ENCODE measurements around the gene SMAD1.

Gene SMAD1

DNA sequence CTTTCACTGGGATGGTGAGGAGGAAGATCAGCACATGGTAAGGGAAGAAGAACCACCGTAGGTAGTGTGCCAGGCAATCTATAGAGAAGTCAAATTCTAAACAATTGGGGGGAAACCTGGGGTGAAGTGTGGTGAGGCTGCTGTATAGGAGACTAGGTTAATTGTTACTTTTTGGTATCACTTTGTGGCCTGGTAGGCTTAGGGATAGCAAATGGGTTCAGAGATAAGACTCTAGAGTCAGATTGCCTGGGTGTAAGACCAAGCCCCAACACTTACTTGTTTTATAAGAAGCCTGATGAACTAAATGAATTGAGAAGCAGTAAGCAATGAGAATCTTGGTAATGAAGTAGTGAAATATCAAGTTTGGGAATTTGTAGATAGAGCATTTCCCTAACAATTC lies 8.7 kb downstream of the SMAD1 start:
- no peak for DNase-seq

DNA sequence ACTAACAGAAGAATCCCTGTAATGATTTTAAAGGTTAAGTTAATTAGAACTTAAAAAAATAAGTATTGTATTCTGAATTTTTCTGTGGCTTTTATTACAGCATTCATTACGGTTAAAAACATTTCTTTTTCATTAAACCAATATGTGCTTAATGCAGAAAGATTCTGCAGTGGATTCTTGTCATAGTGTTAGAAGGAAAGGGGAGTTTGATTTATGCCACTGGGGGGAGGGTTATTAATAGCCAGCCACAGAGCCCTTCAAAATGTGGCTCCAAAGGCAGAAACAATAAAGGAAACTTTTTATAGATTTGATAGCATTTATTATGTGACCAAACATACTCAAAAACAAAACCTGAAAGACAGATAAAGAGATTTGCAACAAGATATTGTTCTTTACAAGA lies 9.1 kb downstream of the SMAD1 start:
- DNase-seq: no peak

DNA sequence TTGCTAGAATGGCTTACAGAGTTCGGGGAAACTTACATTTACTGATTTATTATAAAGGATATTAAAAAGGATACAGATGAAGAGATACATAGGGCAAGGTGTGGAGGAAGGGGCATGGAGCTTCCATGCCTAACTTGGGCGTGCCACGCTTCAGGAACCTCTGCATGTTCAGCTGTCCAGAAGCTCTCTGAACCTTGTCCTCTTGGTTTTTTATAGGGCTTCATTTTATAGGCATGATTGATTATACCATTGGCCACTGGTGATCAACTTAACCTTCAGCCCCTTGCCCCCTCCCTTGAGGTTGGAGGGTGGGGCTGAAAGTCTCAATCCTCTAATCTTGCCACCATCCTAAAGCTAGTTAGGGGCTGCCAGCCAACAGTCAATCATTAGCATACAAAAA lies 10.7 kb downstream of the SMAD1 start:
- DNase-seq: no peak

DNA sequence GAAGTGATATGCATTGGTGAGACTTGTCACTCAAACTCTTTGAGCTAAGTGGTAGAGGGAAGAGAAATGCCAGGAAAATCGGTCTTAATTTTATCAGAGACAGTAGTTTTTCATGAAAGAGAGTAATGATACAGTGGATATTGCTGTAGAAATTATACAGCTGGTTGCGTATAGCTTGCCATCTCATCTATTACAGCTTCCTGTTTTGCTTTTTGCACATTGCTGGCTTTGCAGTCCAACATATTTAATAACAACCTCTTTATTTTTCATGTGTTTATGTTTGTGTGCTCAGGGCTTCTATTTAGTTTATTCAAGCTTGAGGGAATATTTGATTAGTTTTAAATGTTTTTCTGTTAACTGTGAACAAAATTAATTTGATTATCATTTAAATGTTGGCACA lies 11.5 kb downstream of the SMAD1 start:
- DNase-seq: no peak

DNA sequence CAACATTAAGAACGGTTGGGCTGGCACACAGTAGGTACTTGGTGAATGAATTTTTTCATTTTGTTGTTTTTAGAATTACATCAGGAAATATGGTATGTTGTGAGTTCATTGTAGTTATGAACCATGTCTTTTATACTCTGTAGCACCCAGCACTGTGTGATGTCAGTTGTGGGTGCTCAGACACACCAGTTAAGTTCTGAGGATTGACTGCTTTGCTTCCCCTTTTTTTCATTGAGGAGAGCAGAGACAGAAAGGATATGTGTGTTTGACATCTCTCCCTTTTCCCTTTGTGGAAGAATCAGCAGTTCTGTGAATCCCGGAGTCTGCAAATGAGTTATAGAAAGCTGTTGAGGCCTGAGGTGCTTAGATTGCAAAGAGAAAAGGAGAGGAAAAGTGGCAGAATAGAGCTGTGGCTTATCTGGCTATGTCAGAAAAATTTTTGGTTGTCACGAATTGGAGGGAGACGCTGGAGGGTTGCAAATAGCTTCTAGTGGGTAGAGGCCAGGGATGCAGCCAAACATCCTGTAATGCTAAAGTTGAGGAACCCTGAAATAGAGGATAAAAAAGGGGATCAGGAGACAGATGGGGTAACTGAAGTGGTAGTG lies 13.1 kb downstream of the SMAD1 start:
- DNase-seq: no peak

DNA sequence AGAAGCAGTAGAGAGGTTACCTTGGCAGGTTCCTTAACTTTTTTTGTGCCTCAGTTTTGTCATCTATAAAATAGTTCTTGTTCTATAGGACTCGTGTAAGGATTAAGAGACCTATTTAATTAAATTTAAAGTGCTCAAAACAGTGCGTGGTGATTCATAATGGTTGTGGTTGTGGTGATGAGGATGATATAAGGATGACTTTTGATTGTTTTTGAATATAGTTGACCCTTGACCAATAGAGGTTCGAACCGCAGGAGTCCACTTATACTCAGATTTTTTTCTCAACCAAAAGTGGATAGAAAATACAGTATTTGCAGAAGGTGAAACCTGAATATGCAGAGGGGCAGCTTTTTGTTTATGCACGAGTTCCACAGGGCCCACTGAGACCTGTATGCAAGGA lies 14.6 kb downstream of the SMAD1 start:
- DNase-seq: no peak

DNA sequence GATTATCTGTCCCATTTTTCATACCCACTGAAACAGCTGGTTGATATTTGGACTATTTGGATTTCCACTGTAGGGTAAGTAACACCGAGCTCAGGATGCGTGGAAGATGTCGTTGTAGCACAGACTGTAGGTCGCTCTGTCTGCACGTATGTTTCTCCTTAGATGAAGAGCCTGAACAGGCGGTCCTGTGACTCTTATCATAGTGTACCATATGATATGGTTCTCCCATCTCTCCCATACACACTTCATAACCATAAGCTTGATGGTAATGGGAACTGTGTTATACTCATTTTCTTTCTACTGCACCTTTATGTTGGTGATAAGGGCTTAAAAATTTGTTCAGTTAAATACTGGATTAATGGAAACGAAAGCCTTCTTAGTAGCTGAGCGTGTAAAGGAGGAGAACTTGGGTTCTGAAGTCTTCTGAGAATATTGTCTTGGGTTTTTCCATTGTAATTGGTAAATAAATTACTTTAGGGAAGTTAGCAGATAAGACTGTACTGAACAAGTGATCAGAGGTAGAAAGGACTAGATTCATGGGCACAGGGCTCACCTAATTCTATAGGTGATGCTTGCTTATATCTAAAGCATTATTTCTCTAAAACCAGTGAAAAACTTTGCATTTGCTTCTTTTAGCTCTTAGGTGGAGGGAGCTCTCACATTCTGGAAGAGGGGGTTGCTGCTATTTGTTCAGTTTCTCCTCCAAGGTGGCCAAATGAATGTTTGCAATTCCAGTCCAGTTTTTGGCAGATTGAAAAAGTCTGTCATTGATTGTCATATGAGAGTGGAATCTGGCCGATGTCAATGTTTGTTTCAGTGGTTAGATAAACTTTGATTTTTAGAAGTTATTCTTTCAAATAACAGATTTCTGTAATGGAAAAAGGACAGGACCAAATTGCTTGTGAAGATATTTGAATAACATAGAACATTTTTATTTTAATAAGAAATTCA lies 15.8 kb downstream of the SMAD1 start:
- no peak for DNase-seq

DNA sequence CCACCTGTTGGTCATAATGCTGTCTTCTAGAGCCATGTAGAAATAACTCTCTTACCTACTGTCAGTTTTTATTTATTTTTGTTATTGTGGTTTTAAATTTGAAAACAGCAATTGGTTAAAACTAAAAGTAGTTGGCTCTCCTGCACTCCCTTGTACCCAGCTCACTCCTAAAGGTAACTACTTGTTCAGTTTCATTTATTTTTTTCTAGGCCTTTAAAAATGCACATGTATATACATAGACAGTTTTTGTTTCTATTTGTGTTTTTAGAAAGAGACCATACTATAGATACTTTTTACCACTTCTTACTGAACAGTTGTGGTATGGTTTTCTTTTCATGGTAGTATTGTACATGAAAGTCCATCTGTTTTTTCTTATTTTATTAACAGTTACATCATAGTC lies 16.8 kb downstream of the SMAD1 start:
- no peak for DNase-seq

DNA sequence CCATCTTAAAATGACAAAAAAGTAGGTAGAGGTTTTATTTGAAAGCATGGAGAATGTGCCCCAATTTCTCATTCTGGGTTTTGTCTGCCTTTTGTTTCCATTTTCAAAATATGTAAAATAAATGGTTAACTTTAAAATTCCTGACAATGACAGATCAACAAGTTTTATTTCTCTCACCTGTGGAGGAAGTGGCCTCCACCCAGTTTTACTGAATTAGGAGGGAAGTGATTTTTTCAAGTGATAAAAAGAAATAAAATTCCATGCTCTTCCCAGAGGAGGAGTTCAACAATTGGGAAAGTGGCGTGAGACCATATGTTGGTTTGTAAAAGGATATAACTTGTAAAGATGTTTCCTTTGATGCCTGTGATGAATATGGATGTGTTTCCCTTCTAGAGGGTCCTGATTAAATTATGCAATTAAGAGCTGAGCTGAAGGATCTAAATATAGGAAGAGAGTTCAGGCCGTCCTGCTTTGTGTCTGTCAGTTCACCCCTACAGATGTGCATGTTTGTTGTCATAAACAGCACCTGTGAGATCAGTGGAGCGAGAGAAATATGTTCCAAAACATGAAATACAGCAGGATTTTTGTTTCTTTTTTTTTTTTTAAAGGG lies 19.5 kb downstream of the SMAD1 start:
- no peak for DNase-seq

DNA sequence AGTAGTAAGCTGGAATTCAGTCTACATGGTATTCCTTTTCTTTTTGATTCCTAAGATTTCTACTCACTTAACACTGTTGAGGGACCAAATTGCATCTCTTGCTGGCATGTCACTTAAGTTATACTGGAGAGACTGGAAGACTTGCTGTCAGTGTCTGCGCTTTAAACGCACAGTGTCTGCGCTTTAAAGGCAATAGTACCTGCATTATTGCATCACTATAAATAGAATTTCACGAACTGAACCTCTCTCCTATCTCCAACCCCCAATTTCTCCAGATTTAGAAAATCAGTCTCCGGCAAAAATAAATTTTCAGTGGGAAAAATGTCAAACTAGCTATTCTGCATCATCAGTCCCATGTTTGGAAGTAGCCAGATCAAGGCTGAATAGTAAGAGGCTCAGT lies 21.2 kb downstream of the SMAD1 start:
- no peak for DNase-seq

DNA sequence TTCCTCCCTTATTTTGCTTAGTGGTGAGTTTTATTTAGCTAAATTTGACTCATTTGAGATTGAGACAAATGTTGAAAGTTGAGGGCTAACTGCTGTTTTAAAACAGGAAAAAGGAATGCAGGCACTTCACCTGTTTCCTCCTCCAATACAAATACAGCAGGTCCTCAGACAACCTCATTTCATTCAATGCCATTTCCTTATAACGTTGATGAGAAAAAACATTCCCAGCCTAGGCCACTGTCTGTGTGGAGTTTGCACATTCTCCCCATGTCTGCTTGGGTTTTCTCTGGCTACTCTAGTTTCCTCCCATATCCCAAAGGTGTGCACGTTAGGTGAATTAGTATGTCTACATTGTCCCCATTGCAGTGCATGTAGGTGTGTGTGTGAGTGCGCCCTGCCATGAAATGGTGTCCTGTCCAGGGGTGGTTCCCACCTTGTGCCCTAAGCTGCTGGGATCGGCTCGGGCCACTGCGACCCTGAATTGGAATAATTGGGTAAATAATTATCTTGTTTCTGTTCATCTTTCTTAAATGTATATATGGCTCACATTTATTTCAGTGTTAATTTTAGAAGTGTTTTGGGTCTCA lies 21.9 kb downstream of the SMAD1 start:
- no peak for DNase-seq

DNA sequence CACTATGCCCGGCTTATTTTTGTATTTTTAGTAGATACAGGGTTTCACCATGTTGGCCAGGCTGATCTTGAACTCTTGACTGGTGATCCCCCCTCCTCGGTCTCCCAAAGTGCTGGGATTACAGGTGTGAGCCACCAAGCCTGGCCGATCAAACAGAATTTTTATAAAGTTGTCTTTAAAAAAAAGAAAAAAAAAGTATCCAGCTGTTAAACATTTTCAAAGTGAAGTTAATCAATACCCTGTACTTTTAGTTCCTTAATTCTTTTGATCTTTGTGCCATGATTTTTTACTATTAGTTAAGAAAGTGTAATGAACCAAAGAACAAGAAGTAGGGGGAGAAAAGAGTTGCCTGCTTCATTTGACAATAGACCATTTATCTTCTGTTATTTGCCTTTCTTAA lies 24.3 kb downstream of the SMAD1 start:
- DNase-seq: no peak

DNA sequence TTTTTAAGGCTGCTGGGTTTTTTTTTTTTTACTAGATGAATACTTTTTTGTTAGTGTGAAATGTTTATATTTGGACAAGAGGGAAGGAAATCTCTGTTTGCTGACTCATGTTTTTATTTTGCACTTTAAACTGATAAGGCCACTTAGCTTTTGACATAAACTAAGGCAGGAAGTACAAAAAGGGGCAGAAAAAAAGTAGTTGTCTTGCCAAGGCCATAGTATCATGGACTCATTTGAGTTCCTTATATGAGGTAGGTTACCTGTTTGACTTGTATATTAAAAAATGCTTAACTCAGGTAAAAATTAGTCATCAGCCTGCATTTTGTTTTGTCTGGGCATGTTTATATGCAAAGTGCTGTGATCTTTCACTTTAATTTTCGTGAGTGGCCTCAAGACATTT lies 26.0 kb downstream of the SMAD1 start:
- DNase-seq: no peak

DNA sequence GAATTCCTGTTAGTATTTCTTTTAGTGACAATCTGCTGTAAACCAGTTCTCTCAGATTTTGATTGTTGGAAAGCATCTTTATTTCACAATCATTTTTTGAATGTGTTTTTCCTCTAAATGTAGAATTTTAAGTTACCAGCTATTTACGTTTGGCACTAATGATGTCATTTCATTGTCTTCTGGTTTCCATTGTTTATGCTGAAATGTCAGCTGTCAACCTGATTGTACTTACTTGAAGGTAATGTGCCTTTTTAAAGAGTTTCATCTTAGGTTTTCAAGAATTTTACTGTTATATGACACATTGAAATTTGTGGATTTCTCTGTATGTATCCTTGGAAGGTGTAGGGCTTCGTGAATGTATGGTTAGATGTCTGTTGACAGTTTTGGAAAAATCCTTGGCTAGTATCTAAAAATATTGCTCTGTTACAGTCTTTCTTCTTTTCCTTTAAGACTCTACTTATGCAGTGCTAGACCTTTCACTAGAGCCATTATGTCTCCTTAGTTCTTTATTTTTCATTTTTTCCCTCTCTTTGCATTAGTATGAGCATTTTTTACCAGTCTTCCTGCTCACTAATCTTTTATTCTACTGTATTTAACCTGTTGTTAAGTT lies 30.4 kb downstream of the SMAD1 start:
- DNase-seq: no peak

DNA sequence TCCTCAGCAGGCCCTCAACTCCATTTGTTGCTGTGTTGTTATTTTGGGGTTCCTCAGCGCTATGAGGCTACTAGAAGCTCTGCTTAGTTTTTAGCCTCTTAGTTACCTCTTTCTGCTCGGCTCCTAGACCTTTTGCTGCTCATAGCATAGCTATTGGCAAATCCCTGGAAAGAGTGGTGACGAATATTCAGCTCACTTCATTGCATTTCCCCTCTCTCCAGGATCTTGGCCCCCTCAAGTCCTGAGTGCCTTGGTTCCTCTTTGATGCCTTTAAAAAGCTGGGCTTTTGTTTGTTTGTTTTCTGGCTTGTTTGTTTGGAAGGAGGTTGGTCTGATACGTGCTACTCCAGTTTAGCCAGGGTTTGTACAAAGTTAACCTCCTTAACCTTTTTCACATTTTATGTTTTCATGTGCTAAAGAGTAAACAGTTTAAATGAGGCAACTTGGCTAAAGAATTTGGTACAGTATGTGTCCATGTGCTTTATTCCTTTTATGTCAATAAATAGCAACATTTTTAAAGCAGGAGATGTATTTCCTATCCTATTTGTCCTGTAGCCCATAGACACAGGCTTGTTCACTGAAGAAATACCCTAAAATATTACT lies 31.5 kb downstream of the SMAD1 start:
- no peak for DNase-seq

DNA sequence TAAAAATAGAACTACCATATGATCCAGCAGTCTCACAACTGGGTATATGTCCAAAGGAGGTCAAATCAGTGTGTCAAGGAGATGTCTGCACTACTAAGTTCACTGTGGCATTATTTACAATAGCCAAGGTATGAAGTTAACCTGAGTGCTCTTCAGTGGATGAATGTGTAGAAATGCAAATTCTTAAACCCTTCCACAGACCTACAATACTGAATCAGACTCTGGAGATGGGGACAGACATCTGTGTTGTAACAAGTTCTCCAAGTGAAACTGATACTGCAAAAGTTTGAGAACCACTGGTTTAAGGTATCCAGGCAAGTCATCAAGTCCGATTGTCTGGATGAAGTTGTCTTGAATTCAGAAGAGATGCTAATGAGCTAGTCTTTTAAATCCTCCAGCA lies 38.5 kb downstream of the SMAD1 start:
- no peak for DNase-seq

DNA sequence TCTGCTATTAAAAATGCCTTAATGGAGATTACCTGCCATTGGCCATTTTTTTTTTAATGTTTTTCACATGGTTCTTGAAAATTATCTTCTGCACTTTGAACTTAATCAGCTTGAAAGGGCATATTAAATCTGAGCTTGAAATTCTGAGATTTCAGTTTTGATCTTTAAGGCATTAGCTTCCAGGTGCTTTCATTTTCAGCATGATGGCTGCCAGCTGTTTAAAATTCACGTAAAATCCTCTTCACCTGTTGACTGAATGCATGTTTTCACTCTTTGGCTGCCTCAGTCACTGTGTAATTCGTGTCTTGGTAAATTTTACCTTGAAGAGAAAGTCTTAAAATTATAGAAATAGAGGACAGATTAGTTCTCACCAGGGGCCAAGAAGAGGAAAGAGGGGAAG lies 39.6 kb downstream of the SMAD1 start:
- DNase-seq: no peak

DNA sequence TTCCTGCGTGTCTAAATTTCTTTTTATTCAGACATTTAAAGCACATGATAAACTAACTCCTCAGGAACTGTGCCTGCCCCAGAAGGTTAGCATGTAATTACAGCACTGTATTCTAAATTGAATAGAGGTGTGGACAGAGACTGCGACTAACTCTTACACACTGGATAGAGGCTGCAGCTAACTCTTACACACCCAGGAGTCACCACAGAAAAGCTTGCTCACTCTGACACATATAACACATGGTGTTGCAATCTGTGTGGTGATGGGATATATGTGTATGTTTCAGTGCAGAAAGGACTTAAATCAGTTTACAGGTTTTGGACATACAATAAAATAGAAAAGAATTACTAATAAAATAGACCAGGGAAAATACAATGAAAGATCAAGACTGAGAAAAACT lies 41.5 kb downstream of the SMAD1 start:
- DNase-seq: no peak

DNA sequence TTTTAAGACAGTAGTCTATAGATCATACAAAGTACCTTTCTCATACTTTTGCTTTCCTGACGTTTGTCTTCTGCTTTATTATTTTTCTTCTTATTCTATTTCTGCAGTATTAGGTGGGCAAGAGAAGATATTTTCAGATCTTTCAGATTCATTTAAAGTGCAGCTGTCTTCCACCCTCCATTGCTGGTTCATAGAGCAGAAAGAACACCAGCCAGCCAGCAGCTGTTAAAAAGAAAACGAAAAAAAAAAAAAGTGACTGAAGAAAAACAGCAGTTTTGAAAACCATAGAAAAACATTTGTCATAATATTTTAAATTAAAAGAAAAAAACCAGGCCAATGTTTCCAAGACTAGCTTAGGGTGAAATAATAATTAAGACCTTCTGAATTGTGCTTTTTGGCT lies 42.9 kb downstream of the SMAD1 start:
- DNase-seq: no peak

DNA sequence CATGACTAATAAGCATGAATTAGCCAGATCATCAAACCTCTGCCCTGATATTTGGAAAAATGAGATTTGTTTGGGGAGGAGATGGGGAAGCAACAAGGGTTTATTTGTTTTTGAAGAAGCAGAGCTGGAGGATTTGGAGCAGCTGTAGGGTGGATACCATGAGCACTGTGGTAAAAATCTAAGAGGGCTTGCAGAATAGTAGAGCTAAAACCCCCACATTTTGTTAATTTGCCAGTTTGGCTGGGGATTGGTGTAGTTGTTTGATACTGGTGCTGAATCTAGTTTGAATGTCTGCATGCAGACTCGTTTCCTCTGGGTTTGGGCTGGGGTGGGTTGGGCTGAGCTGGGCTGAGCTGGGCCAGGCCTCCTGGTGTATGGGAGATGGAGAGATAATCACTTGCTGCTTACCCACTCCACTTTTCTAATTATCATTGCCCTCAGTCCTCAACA lies 43.7 kb downstream of the SMAD1 start:
- no peak for DNase-seq

DNA sequence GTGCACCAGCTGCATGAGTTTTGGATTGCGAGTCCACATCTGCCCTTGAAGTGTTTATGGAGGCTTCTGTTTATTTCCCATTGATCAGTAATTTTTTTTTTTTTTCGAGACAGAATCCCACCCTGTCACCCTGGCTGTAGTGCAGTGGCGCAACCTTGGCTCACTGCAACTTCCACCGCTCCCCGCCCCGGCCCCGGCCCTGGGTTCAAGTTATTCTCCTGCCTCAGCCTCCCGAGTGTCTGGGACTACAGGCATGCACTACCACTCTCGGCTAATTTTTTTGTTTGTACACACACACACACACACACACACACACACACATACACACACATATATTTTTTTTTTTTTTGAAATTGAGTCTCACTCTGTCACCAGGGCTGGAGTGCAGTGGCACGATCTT lies 46.1 kb downstream of the SMAD1 start:
- no peak for DNase-seq

DNA sequence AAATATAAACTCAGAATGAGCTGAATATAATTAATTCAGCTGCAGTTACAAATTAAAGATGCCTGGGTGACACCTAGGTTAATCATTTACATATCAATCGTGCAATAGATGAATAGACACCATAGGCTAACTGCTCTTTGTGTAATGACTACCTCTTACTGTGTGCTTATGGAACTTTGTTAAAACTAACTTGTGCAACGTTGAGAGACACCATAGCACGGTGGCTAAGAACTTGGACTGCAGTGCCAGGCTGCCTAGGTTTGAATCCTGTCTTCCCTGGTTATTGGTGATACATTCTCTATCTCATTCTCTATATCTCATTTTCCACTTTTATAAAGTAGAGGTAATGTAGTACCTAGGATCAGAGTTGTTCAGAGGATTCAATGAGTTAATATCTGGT lies 46.9 kb downstream of the SMAD1 start:
- no peak for DNase-seq

DNA sequence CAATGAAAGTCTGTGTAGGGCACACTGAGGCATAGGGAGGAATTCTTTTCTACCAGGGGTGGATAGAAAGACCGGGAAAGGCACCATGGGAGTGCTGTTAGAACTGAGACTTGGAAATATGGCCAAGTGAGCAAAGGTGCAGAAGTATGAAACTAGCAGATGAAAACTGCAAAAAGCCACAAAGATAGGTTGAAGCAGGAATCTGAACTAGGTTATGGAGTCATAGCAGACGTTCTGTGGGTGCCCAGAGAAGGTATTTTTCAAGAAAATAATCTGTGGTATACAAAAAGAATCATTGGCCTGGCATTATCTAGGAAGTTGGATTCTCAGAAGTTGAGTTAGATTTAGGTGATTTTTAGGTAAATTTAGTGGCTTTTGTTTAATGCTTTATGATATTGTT lies 48.5 kb downstream of the SMAD1 start:
- no peak for DNase-seq
